ENCODE results near the gene MAL.

Gene MAL

GRCh38 chr2:95050385-95051300 is 25.1 kb downstream of the MAL start:
- FAIRE-seq: no peak

- FAIRE-seq: no peak
Observed at GRCh38 chr2:95051626-95052025, 26.1 kb downstream of the MAL start.

- no peak for FAIRE-seq
Observed at GRCh38 chr2:95052307-95052706, 26.8 kb downstream of the MAL start.

- FAIRE-seq: no peak
Observed at GRCh38 chr2:95052804-95053479, 27.4 kb downstream of the MAL start.

- FAIRE-seq: no peak
Observed at GRCh38 chr2:95053543-95053942, 28.0 kb downstream of the MAL start.

- no peak for FAIRE-seq
Observed at GRCh38 chr2:95054016-95054415, 28.5 kb downstream of the MAL start.

- no peak for FAIRE-seq
Observed at GRCh38 chr2:95055262-95055661, 29.8 kb downstream of the MAL start.

GRCh38 chr2:95056044-95056443 is 30.5 kb downstream of the MAL start:
- no peak for FAIRE-seq

GRCh38 chr2:95056461-95057459 is 31.3 kb downstream of the MAL start:
- FAIRE-seq: no peak

GRCh38 chr2:95057535-95058370 is 32.2 kb downstream of the MAL start:
- FAIRE-seq: no peak

GRCh38 chr2:95058466-95058988 is 33.0 kb downstream of the MAL start:
- no peak for FAIRE-seq

- FAIRE-seq: no peak
Observed at GRCh38 chr2:95058989-95059641, 33.6 kb downstream of the MAL start.

- no peak for FAIRE-seq
Observed at GRCh38 chr2:95059656-95060370, 34.3 kb downstream of the MAL start.

GRCh38 chr2:95060446-95061118 is 35.1 kb downstream of the MAL start:
- FAIRE-seq: no peak

- no peak for FAIRE-seq
Observed at GRCh38 chr2:95061119-95061512, 35.6 kb downstream of the MAL start.

- no peak for FAIRE-seq
Observed at GRCh38 chr2:95061601-95062183, 36.2 kb downstream of the MAL start.

- no peak for FAIRE-seq
Observed at GRCh38 chr2:95062242-95063085, 37.0 kb downstream of the MAL start.

All from colon (tissue), 2 donors.